Neutrophil (primary cell): Measurements from ENCODE around the gene HFE.

Experiments
- H3K27ac ChIP-seq: fragments of 200-600 bp; sonication (generic); 2 replicates; pipeline ENCODE4 v1.5.1; 2016; ENCODE audit warnings: mild to moderate bottlenecking, moderate library complexity
- H3K27me3 ChIP-seq: fragments of 200-600 bp; sonication (generic); 2 replicates; pipeline ENCODE4 v1.6.0; 2016; ENCODE audit warnings: mild to moderate bottlenecking
- H3K36me3 ChIP-seq: fragments of 200-600 bp; sonication (generic); 2 replicates; pipeline ENCODE4 v1.5.1; 2017
- H3K4me1 ChIP-seq, 2 experiments: fragments of 200-600 bp in 1 of 2; sonication (generic) in 1 of 2; 1 replicate in 1 of 2; 2 replicates in 1 of 2; pipeline versions ENCODE4 v1.5.1 to v1.6.1; 2013 to 2016; ENCODE audit warnings: low read depth in 1 of 2, low read length in 1 of 2, mild to moderate bottlenecking in 1 of 2, moderate library complexity in 1 of 2; ENCODE audit not compliant: control insufficient read depth in 1 of 2, insufficient read depth in 1 of 2
- H3K4me3 ChIP-seq, 2 experiments: fragments of 200-600 bp in 1 of 2; sonication (generic) in 1 of 2; 1 replicate in 1 of 2; 2 replicates in 1 of 2; pipeline ENCODE4 v1.5.1; 2013 to 2016; ENCODE audit warnings: low read depth in 1 of 2, low read length in 1 of 2, mild to moderate bottlenecking in 1 of 2, moderate library complexity in 1 of 2
- H3K9me3 ChIP-seq: fragments of 200-600 bp; sonication (generic); 2 replicates; pipeline ENCODE4 v1.5.1; 2016
- CTCF ChIP-seq: fragments of 200-600 bp; sonication (generic); IDR thresholded peaks from 2 replicates; pipeline ENCODE4 v1.5.1; 2016; ENCODE audit warnings: antibody characterized with exemption

HFE gene

GRCh38 chr6:26089272-26089671 is 2.0 kb downstream of the HFE start:
- H3K9me3 ChIP-seq: no peaks in the 10 kb centered on the region
- no peaks in the 10 kb centered on the region for H3K36me3 ChIP-seq
- H3K27me3 ChIP-seq: peaks cover 54% of the 10 kb centered on the region
- TF ChIP-seq CTCF: no peak
- H3K27ac ChIP-seq: no peak overlapping the region
- no peak overlapping the region for H3K4me3 ChIP-seq
- H3K4me1 ChIP-seq: peaks cover 11 to 14% of the 10 kb centered on the region in 2 experiments

GRCh38 chr6:26092443-26092842 is 5.2 kb downstream of the HFE start:
- peaks cover 28% of the 10 kb centered on the region for H3K27me3 ChIP-seq
- H3K36me3 ChIP-seq: no peaks in the 10 kb centered on the region
- peaks cover 7 to 14% of the 10 kb centered on the region in 2 experiments for H3K4me1 ChIP-seq
- TF ChIP-seq CTCF: no peak
- no peak overlapping the region for H3K27ac ChIP-seq
- no peaks in the 10 kb centered on the region for H3K9me3 ChIP-seq
- no peak overlapping the region for H3K4me3 ChIP-seq

- H3K27ac ChIP-seq: no peak overlapping the region
These were observed 6.8 kb downstream of the HFE start for GRCh38 chr6:26094036-26094435.

GRCh38 chr6:26097268-26097875 is 10.1 kb downstream of the HFE start:
- Histone ChIP-seq H3K27ac (no peak overlapping the region), H3K27me3 (peaks cover 16% of the 10 kb centered on the region), H3K4me3 (no peak overlapping the region), H3K36me3 (no peaks in the 10 kb centered on the region), H3K9me3 (no peaks in the 10 kb centered on the region), H3K4me1 (peaks cover 0 to 3% of the 10 kb centered on the region in 2 experiments)
- peak; percentile 75 for TF ChIP-seq CTCF

More at GRCh38 chr6:26094036-26094435, 6.8 kb downstream of the HFE start:
- Histone ChIP-seq H3K27me3 (peaks cover 16% of the 10 kb centered on the region), H3K4me1 (peaks cover 0 to 6% of the 10 kb centered on the region in 2 experiments), H3K9me3 (no peaks in the 10 kb centered on the region), H3K4me3 (no peak overlapping the region), H3K36me3 (no peaks in the 10 kb centered on the region)
- no peak for TF ChIP-seq CTCF

- peak overlapping the region; percentile 82 for H3K27ac ChIP-seq
- H3K9me3 ChIP-seq: no peaks in the 10 kb centered on the region
- H3K4me3 ChIP-seq: peak overlapping the region; percentile 58 to 62
- no peaks in the 10 kb centered on the region for H3K27me3 ChIP-seq
- TF ChIP-seq CTCF: no peak
- H3K36me3 ChIP-seq: no peaks in the 10 kb centered on the region
- H3K4me1 ChIP-seq: peaks cover 9 to 11% of the 10 kb centered on the region in 2 experiments
These were observed 16.0 kb downstream of the HFE start for GRCh38 chr6:26103141-26103769.
